Uterus (tissue), 2 donors: ENCODE results near the gene TMEM115.

Experiments
- POLR2A ChIP-seq, 2 donors: fragments of 450-650 bp; IDR thresholded peaks; one replicate each; pipeline ENCODE4 v1.6.1; 2016; ENCODE audit warnings: antibody characterized with exemption in 2 of 2, mild to moderate bottlenecking in 1 of 2, moderate library complexity in 1 of 2
- TF ChIP-seq, protein P1 (sequence below), 4 experiments: fragments of 200-600 bp in 2 of 4; fragments of 450-650 bp in 2 of 4; sonication (generic) in 2 of 4; IDR thresholded peaks; one replicate each; pipeline ENCODE4 v1.5.1; 2016 to 2019; ENCODE audit warnings: antibody characterized with exemption in 4 of 4, mild to moderate bottlenecking in 2 of 4, moderate library complexity in 1 of 4

DNA sequence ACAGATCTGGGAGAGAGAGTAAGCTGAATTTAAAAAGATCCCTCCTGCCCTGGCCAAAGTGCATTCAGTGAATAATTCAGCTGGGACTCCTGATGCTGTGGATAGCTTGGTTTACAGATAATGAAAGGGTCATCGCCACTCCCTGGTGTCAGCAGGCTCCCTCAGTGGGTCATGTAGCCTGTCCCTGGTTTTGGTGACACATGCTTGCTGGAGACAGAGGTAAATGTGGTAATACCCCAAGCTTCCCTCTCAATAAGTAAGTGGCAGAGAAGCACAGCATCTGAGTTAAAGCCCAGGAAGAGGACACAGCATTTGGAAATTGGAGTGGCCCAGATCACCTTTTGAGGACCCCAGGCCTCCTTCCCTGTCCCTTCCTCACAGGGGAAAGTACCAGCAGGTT is 1.8 kb downstream of the TMEM115 start:
- TF ChIP-seq, protein P1, sequence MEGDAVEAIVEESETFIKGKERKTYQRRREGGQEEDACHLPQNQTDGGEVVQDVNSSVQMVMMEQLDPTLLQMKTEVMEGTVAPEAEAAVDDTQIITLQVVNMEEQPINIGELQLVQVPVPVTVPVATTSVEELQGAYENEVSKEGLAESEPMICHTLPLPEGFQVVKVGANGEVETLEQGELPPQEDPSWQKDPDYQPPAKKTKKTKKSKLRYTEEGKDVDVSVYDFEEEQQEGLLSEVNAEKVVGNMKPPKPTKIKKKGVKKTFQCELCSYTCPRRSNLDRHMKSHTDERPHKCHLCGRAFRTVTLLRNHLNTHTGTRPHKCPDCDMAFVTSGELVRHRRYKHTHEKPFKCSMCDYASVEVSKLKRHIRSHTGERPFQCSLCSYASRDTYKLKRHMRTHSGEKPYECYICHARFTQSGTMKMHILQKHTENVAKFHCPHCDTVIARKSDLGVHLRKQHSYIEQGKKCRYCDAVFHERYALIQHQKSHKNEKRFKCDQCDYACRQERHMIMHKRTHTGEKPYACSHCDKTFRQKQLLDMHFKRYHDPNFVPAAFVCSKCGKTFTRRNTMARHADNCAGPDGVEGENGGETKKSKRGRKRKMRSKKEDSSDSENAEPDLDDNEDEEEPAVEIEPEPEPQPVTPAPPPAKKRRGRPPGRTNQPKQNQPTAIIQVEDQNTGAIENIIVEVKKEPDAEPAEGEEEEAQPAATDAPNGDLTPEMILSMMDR (IDR thresholded peaks at IDR 0.05), result no peak
- TF ChIP-seq POLR2A (IDR thresholded peaks at IDR 0.05), result no peak
